Natural killer cell (primary cell): Measurements from ENCODE around the gene CDH13. TPM values are rescaled to one million over a fixed set of nuclear protein-coding genes. Genes with fewer than 3 reads are reported as not detected.

Experiments
- ATAC-seq, 3 donors: fragments of 150-1000 bp in 2 of 3; fragments of 200-7000 bp in 1 of 3; cut with Tn5 transposase; 1 replicate in 1 of 3; 2 replicates in 2 of 3; pipeline ENCODE4 v1.10.0; 2021; ENCODE audit warnings: mild to moderate bottlenecking in 2 of 3, moderate library complexity in 2 of 3
- DNase-seq, 2 donors: peaks; one replicate each; pipeline versions ENCODE4 v3.0.0 to v3.0.0-alpha.2; 2013 to 2021; ENCODE audit warnings: mixed read lengths in 1 of 2
- H3K27ac ChIP-seq: one replicate; pipeline ENCODE4 v1.5.1; 2013; ENCODE audit warnings: mild to moderate bottlenecking, low read length
- H3K27me3 ChIP-seq: one replicate; pipeline ENCODE4 v1.6.1; 2013; ENCODE audit warnings: low read length; ENCODE audit not compliant: control insufficient read depth, insufficient read depth
- H3K36me3 ChIP-seq: one replicate; pipeline ENCODE4 v1.6.1; 2013; ENCODE audit warnings: low read length; ENCODE audit not compliant: control insufficient read depth, insufficient read depth
- H3K4me1 ChIP-seq: one replicate; pipeline ENCODE4 v1.6.1; 2013; ENCODE audit warnings: low read length; ENCODE audit not compliant: control insufficient read depth, insufficient read depth
- H3K4me3 ChIP-seq: one replicate; pipeline ENCODE4 v1.5.1; 2013; ENCODE audit warnings: low read length
- H3K9me3 ChIP-seq: one replicate; pipeline ENCODE4 v1.6.1; 2013; ENCODE audit warnings: low read length; ENCODE audit not compliant: control insufficient read depth, insufficient read depth
- H3K27ac Mint-ChIP-seq, 2 donors: one replicate each; pipeline ENCODE4 v1.8.0; 2022; ENCODE audit warnings: mild to moderate bottlenecking in 2 of 2, mixed read lengths in 2 of 2, moderate library complexity in 1 of 2
- H3K27me3 Mint-ChIP-seq, 2 donors: one replicate each; pipeline ENCODE4 v1.8.0; 2022; ENCODE audit warnings: low read depth in 2 of 2, mixed read lengths in 2 of 2
- H3K36me3 Mint-ChIP-seq: one replicate; pipeline ENCODE4 v1.8.0; 2022; ENCODE audit warnings: mixed read lengths
- H3K4me1 Mint-ChIP-seq, 2 donors: one replicate each; pipeline ENCODE4 v1.8.0; 2022; ENCODE audit warnings: mixed read lengths in 2 of 2
- H3K4me3 Mint-ChIP-seq: one replicate; pipeline ENCODE4 v1.8.0; 2022; ENCODE audit warnings: mild to moderate bottlenecking, moderate library complexity, mixed read lengths
- H3K9me3 Mint-ChIP-seq, 2 donors: one replicate each; pipeline ENCODE4 v1.8.0; 2022; ENCODE audit warnings: mixed read lengths in 2 of 2
- WGBS: methylation state at CpG from one replicate; pipeline ENCODE4 v1.1.7; 2013; ENCODE audit warnings: missing lambda C conversion rate; ENCODE audit not compliant: insufficient coverage; 5-methylcytosine and 5-hydroxymethylcytosine counted together
- intact Hi-C: fragments of 100-400 bp; cut with micrococcal nuclease; formaldehyde crosslinking; loops from one replicate; pipeline ENCODE4 v1.14.2; 2022
- total RNA-seq, 4 donors: library from RNA; stranded (reverse); fragments of 120-200 nt in 1 of 4; gene quantifications; one replicate each; pipeline versions ENCODE4 v1.2.3 to v1.2.4, GENCODE V29; 2013 to 2022
- TF ChIP-seq, protein P1 (sequence below): fragments of 200-600 bp; IDR thresholded peaks from one replicate; pipeline ENCODE4 v1.8.0; 2022; ENCODE audit warnings: antibody characterized with exemption

The CDH13 gene
- total RNA-seq, 3 donors from 2014 or later (not counting 1 experiment from before 2014, with no cell fraction given), result not detected

DNA sequence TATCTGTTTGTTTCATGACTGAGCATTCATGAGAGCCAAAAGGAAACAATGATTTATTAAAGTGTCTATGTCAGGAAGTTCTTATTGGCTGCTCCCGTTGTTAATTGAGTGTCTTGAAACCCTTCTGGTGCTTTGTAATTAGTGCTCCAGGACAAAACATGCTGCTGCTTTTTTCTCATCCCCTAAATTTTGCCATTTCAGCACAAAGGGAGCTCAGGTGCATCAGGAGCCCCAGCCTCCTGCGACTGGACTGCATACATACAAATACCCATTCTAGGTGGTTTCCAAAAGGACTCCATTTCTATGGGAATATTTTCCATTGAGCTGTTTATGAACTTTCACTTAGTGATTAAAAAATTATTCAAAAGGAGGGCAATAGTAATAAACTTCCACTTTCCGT lies 354.0 kb downstream of the CDH13 start:
- 0% methylated on average over 1 of the region's 3 CpGs for WGBS
- TF ChIP-seq, protein P1, sequence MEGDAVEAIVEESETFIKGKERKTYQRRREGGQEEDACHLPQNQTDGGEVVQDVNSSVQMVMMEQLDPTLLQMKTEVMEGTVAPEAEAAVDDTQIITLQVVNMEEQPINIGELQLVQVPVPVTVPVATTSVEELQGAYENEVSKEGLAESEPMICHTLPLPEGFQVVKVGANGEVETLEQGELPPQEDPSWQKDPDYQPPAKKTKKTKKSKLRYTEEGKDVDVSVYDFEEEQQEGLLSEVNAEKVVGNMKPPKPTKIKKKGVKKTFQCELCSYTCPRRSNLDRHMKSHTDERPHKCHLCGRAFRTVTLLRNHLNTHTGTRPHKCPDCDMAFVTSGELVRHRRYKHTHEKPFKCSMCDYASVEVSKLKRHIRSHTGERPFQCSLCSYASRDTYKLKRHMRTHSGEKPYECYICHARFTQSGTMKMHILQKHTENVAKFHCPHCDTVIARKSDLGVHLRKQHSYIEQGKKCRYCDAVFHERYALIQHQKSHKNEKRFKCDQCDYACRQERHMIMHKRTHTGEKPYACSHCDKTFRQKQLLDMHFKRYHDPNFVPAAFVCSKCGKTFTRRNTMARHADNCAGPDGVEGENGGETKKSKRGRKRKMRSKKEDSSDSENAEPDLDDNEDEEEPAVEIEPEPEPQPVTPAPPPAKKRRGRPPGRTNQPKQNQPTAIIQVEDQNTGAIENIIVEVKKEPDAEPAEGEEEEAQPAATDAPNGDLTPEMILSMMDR, result no peak
- Histone ChIP-seq H3K4me3 (no peak overlapping the region), H3K27me3 (no peaks in the 10 kb centered on the region), H3K4me1 (no peaks in the 10 kb centered on the region), H3K27ac (no peak overlapping the region), H3K36me3 (no peaks in the 10 kb centered on the region), H3K9me3 (no peaks in the 10 kb centered on the region)
- no peak for ATAC-seq
- DNase-seq, result no peak
- Mint-ChIP-seq H3K9me3 (peaks cover 3 to 11% of the 10 kb centered on the region in 2 donors), H3K27me3 (peaks cover 9 to 19% of the 10 kb centered on the region in 2 donors), H3K4me1 (peaks cover 10 to 11% of the 10 kb centered on the region in 2 donors), H3K36me3 (peaks cover 9% of the 10 kb centered on the region), H3K27ac (no peak overlapping the region), H3K4me3 (no peak overlapping the region)
- intact Hi-C loops, result no loop called here

GRCh38 chr16:82987767-82988166 lies 361.0 kb downstream of the CDH13 start:
- H3K4me1 ChIP-seq, result no peaks in the 10 kb centered on the region
- no peak overlapping the region for H3K27ac ChIP-seq
- Mint-ChIP-seq H3K27ac (no peak overlapping the region), H3K4me1 (peaks cover 18 to 22% of the 10 kb centered on the region in 2 donors), H3K9me3 (peaks cover 0 to 2% of the 10 kb centered on the region in 2 donors), H3K27me3 (peaks cover 3 to 10% of the 10 kb centered on the region in 2 donors), H3K4me3 (no peak overlapping the region), H3K36me3 (no peaks in the 10 kb centered on the region)
- WGBS, result 86% methylated on average over 3 of the region's 3 CpGs
- TF ChIP-seq, protein P1, result no peak
- DNase-seq, result no peak
- no peaks in the 10 kb centered on the region for H3K9me3 ChIP-seq
- H3K36me3 ChIP-seq, result no peaks in the 10 kb centered on the region
- intact Hi-C loops, result no loop called here
- no peak for ATAC-seq
- no peak overlapping the region for H3K4me3 ChIP-seq
- no peaks in the 10 kb centered on the region for H3K27me3 ChIP-seq

DNA sequence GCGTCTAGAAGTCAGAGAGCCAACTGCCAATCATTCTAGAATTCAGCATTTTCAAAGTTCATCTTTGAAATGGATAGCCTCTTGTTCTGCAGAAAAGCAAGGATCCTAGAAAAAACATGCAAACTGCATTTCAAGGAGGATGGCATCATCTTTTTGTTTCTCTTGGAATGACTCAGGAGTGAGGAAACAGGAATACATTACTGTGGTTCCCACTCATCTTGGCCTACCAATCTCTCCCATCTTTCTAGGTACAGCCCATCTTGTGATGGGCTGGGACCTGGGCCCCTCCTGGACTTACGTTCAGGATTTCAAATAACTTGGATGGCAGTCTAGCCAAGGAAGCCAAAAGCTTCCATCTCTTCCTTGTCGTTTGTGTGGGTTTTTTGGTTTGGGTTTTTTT lies 363.4 kb downstream of the CDH13 start:
- Mint-ChIP-seq H3K4me1 (peaks cover 15 to 18% of the 10 kb centered on the region in 2 donors), H3K4me3 (no peak overlapping the region), H3K27ac (no peak overlapping the region), H3K9me3 (no peaks in the 10 kb centered on the region), H3K36me3 (no peaks in the 10 kb centered on the region), H3K27me3 (no peaks in the 10 kb centered on the region)
- ATAC-seq, result no peak
- Histone ChIP-seq H3K27me3 (no peaks in the 10 kb centered on the region), H3K4me3 (no peak overlapping the region), H3K27ac (no peak overlapping the region), H3K4me1 (no peaks in the 10 kb centered on the region), H3K36me3 (no peaks in the 10 kb centered on the region), H3K9me3 (no peaks in the 10 kb centered on the region)
- intact Hi-C loops, result no loop called here
- TF ChIP-seq, protein P1, result no peak
- WGBS, result 79% methylated on average over 3 of the region's 3 CpGs
- no peak for DNase-seq

GRCh38 chr16:82991410-82991809 lies 364.6 kb downstream of the CDH13 start:
- no peaks in the 10 kb centered on the region for H3K9me3 ChIP-seq
- Mint-ChIP-seq H3K4me3 (no peak overlapping the region), H3K9me3 (no peaks in the 10 kb centered on the region), H3K27ac (no peak overlapping the region), H3K27me3 (no peaks in the 10 kb centered on the region), H3K36me3 (no peaks in the 10 kb centered on the region), H3K4me1 (peaks cover 6 to 9% of the 10 kb centered on the region in 2 donors)
- intact Hi-C loops, result no loop called here
- H3K4me1 ChIP-seq, result peaks cover 7% of the 10 kb centered on the region
- 86% methylated on average over 3 of the region's 4 CpGs for WGBS
- H3K4me3 ChIP-seq, result no peak overlapping the region
- DNase-seq (no peak), ATAC-seq (no peak)
- H3K36me3 ChIP-seq, result no peaks in the 10 kb centered on the region
- TF ChIP-seq, protein P1, result no peak
- H3K27ac ChIP-seq, result no peak overlapping the region
- H3K27me3 ChIP-seq, result no peaks in the 10 kb centered on the region
